Liver (tissue), 9 donors: ENCODE data around the gene SUN2. TPM values are rescaled to one million over a fixed set of nuclear protein-coding genes. Genes with fewer than 3 reads are reported as not detected.
A peak's percentile ranks its signal among the peaks of the same experiment; 100 is the strongest.

Experiments used
- DNase-seq: peaks from one replicate; pipeline ENCODE4 v3.0.0-alpha.2; 2017; ENCODE audit warnings: low spot score
- H3K27ac ChIP-seq, 2 donors: one replicate each; pipeline ENCODE4 v1.7.0; 2013; ENCODE audit warnings: inconsistent platforms in 2 of 2, low read length in 2 of 2, control low read depth in 1 of 2, low read depth in 1 of 2, mild to moderate bottlenecking in 1 of 2
- H3K27me3 ChIP-seq, 4 donors: one replicate each; pipeline versions ENCODE4 v1.6.1 to v1.7.0; 2013; ENCODE audit warnings: low read length in 3 of 4, inconsistent platforms in 1 of 4, mild to moderate bottlenecking in 1 of 4, moderate library complexity in 1 of 4; ENCODE audit not compliant: control insufficient read depth in 4 of 4, insufficient read depth in 4 of 4
- H3K36me3 ChIP-seq, 4 donors: one replicate each; pipeline versions ENCODE4 v1.6.1 to v1.7.0; 2013; ENCODE audit warnings: low read length in 3 of 4, mild to moderate bottlenecking in 3 of 4, low read depth in 1 of 4, moderate library complexity in 1 of 4; ENCODE audit not compliant: control insufficient read depth in 4 of 4, insufficient read depth in 3 of 4
- H3K4me1 ChIP-seq, 4 donors: one replicate each; pipeline versions ENCODE4 v1.6.1 to v1.7.0; 2013; ENCODE audit warnings: low read length in 3 of 4, mild to moderate bottlenecking in 3 of 4, moderate library complexity in 1 of 4; ENCODE audit not compliant: control insufficient read depth in 4 of 4, insufficient read depth in 4 of 4
- H3K4me3 ChIP-seq, 3 donors: one replicate each; pipeline versions ENCODE4 v1.6.1 to v1.7.0; 2013; ENCODE audit warnings: low read length in 3 of 3, control low read depth in 1 of 3, low read depth in 1 of 3, mild to moderate bottlenecking in 1 of 3
- H3K9ac ChIP-seq, 2 donors: one replicate each; pipeline ENCODE4 v1.7.0; 2013; ENCODE audit warnings: low read length in 2 of 2, mild to moderate bottlenecking in 2 of 2, moderate library complexity in 2 of 2, control low read depth in 1 of 2, low read depth in 1 of 2
- H3K9me3 ChIP-seq, 4 donors: one replicate each; pipeline versions ENCODE4 v1.6.1 to v1.7.0; 2013; ENCODE audit warnings: low read length in 3 of 4; ENCODE audit not compliant: control insufficient read depth in 4 of 4
- ATF3 ChIP-seq: IDR thresholded peaks from 2 replicates; pipeline ENCODE4 v1.6.1; 2016; ENCODE audit warnings: antibody characterized with exemption
- CTCF ChIP-seq: fragments of 150-350 bp; IDR thresholded peaks from 2 replicates; pipeline ENCODE4 v1.5.1; 2017; ENCODE audit warnings: improper control_type of control experiment, low read depth, low read length; ENCODE audit not compliant: missing input control
- EGR1 ChIP-seq, 2 donors: IDR thresholded peaks; 2 replicates each; pipeline ENCODE4 v1.6.1; 2016 to 2018; ENCODE audit warnings: antibody characterized with exemption in 2 of 2, low read depth in 2 of 2
- FOXA1 ChIP-seq: IDR thresholded peaks from 2 replicates; pipeline ENCODE4 v1.6.1; 2016; ENCODE audit warnings: antibody characterized with exemption
- GABPA ChIP-seq, 2 donors: IDR thresholded peaks in 1 of 2; conservative IDR thresholded peaks in 1 of 2; 2 replicates each; pipeline ENCODE4 v1.6.1; 2016; ENCODE audit warnings: antibody characterized with exemption in 2 of 2, mild to moderate bottlenecking in 1 of 2, moderate library complexity in 1 of 2
- HNF4A ChIP-seq, 2 donors: conservative IDR thresholded peaks; 2 replicates each; pipeline ENCODE4 v1.6.1; 2016; ENCODE audit warnings: antibody characterized with exemption in 2 of 2, mild to moderate bottlenecking in 2 of 2
- HNF4G ChIP-seq: IDR thresholded peaks from 2 replicates; pipeline ENCODE4 v1.6.1; 2016; ENCODE audit warnings: antibody characterized with exemption
- JUND ChIP-seq, 2 donors: IDR thresholded peaks; 2 replicates each; pipeline ENCODE4 v1.6.1; 2016; ENCODE audit warnings: antibody characterized with exemption in 2 of 2
- MAX ChIP-seq: IDR thresholded peaks from 2 replicates; pipeline ENCODE4 v1.6.1; 2016; ENCODE audit warnings: antibody characterized with exemption
- NR2F2 ChIP-seq: IDR thresholded peaks from 2 replicates; pipeline ENCODE4 v1.6.1; 2016; ENCODE audit warnings: antibody characterized with exemption
- REST ChIP-seq: IDR thresholded peaks from 2 replicates; pipeline ENCODE4 v1.6.1; 2016; ENCODE audit warnings: antibody characterized with exemption, mild to moderate bottlenecking
- SP1 ChIP-seq: IDR thresholded peaks from 2 replicates; pipeline ENCODE4 v1.6.1; 2018; ENCODE audit warnings: antibody characterized with exemption, mild to moderate bottlenecking
- TAF1 ChIP-seq: conservative IDR thresholded peaks from 2 replicates; pipeline ENCODE4 v1.6.1; 2016; ENCODE audit warnings: antibody characterized with exemption, mild to moderate bottlenecking
- ZBTB33 ChIP-seq: IDR thresholded peaks from 2 replicates; pipeline ENCODE4 v1.6.1; 2016; ENCODE audit warnings: antibody characterized with exemption
- WGBS: extraction: QIAGEN DNeasy Blood & Tissue Kit; methylation state at CpG from one replicate; pipeline ENCODE4 v1.1.7; 2013; 5-methylcytosine and 5-hydroxymethylcytosine counted together
- polyA plus RNA-seq, 2 donors: library from polyadenylated mRNA; stranded (reverse) in 1 of 2; unstranded in 1 of 2; fragments of 200-250 nt in 1 of 2; fragments of >200 nt in 1 of 2; fragmentation: Nextera tagmentation in 1 of 2; extraction: Ambion mirVana in 1 of 2; gene quantifications; one replicate each; pipeline versions ENCODE4 v1.2.1 to v1.2.3, GENCODE V29; 2013 to 2015
- total RNA-seq, 2 donors: library from RNA; depleted of rRNA; stranded (reverse); fragments of >200 nt; gene quantifications; one replicate each; pipeline ENCODE4 v1.2.3, GENCODE V29; 2014
- donor health status: healthy.
- donor health status: healthy.
- donor health status: healthy.
- donor health status: healthy.
- donor health status: healthy.

Gene SUN2
- total and polyA plus RNA-seq, 4 donors, result 13.1 to 170 (median 81.5) TPM

GRCh38 chr22:38719196-38719595 lies 36.6 kb downstream of the SUN2 start:
- TF ChIP-seq FOXA1, result no peak
- no peak for TF ChIP-seq ATF3
- TF ChIP-seq REST, result no peak
- no peak for TF ChIP-seq GABPA (IDR thresholded peaks at IDR 0.05 in 1 of 2, conservative IDR thresholded peaks at IDR 0.05 in 1 of 2)
- TF ChIP-seq NR2F2, result no peak
- TF ChIP-seq HNF4A (conservative IDR thresholded peaks at IDR 0.05), result no peak
- no peak for TF ChIP-seq MAX
- TF ChIP-seq EGR1 (IDR thresholded peaks at IDR 0.05; ENCODE audit: low read depth in 2 of 2), result no peak
- TF ChIP-seq SP1, result no peak
- TF ChIP-seq TAF1, result no peak
- 93% methylated on average over 6 of the region's 6 CpGs for WGBS
- H3K4me1 ChIP-seq, result no peaks in the 10 kb centered on the region
- H3K4me3 ChIP-seq, result no peak overlapping the region
- H3K27me3 ChIP-seq, result no peaks in the 10 kb centered on the region
- no peak overlapping the region for H3K27ac ChIP-seq
- no peaks in the 10 kb centered on the region for H3K9me3 ChIP-seq
- peaks cover 9 to 58% (median 40%) of the 10 kb centered on the region in 4 donors for H3K36me3 ChIP-seq
- no peak for DNase-seq
- no peak overlapping the region for H3K9ac ChIP-seq

- H3K27me3 ChIP-seq, result no peaks in the 10 kb centered on the region
- TF ChIP-seq HNF4A (conservative IDR thresholded peaks at IDR 0.05), result no peak
- peak; percentile 41 for TF ChIP-seq CTCF
- no peak for TF ChIP-seq MAX
- no peak for TF ChIP-seq HNF4G
- no peak for TF ChIP-seq ZBTB33
- TF ChIP-seq JUND (IDR thresholded peaks at IDR 0.05), result peak; percentile 68 to 88
- TF ChIP-seq ATF3, result no peak
- TF ChIP-seq NR2F2, result no peak
- no peak for TF ChIP-seq SP1
- H3K36me3 ChIP-seq, result peaks cover 9 to 50% (median 33%) of the 10 kb centered on the region in 4 donors
- no peak overlapping the region for H3K27ac ChIP-seq
- no peaks in the 10 kb centered on the region for H3K9me3 ChIP-seq
- H3K4me1 ChIP-seq, result no peaks in the 10 kb centered on the region
- DNase-seq, result no peak
- no peak overlapping the region for H3K4me3 ChIP-seq
- WGBS, result 63% methylated on average over 6 of the region's 6 CpGs
- H3K9ac ChIP-seq, result no peak overlapping the region
These were observed 37.4 kb downstream of the SUN2 start for GRCh38 chr22:38718414-38718813.
